Pulmonary artery endothelial cell (primary cell): ENCODE measurements around the gene CDK12. TPM values are rescaled to one million over a fixed set of nuclear protein-coding genes. Genes with fewer than 3 reads are reported as not detected.
"Not testable (repeated sequence)": the region's sequence is repeated elsewhere in the genome, so short reads cannot be mapped to it uniquely, and the experiment has no call there.

Source experiments
- DNase-seq: peaks from one replicate; pipeline ENCODE4 v3.0.0-alpha.2; 2011; ENCODE audit warnings: low read depth, low spot score
- total RNA-seq: library from RNA; depleted of rRNA; stranded (reverse); fragments of >200 nt; gene quantifications from 2 replicates; pipeline ENCODE4 v1.2.3, GENCODE V29; 2014

The CDK12 gene
- 22.2 and 27.5 TPM in 2 replicates for total RNA-seq

- peak; percentile 98 for DNase-seq
Measured at GRCh38 chr17:39461113-39461925, at the start of gene CDK12. Gene CDK12, plus strand, starts transcription at chr17:39461486. Its CDS starts 586 bp downstream, at chr17:39462072.

- DNase-seq, result no peak
Measured at GRCh38 chr17:39416141-39416540, 45.1 kb upstream of the CDK12 start.

- no peak for DNase-seq
Measured at GRCh38 chr17:39429600-39429999, 31.7 kb upstream of the CDK12 start.

GRCh38 chr17:39439868-39440267, 21.4 kb upstream of the CDK12 start:
- DNase-seq, result not testable (repeated sequence)

- DNase-seq, result no peak
Measured at GRCh38 chr17:39443326-39443725, 18.0 kb upstream of the CDK12 start.

- no peak for DNase-seq
Measured at GRCh38 chr17:39447561-39447960, 13.7 kb upstream of the CDK12 start.

- no peak for DNase-seq
Measured at GRCh38 chr17:39450051-39450450, 11.2 kb upstream of the CDK12 start.

GRCh38 chr17:39450847-39451581, 10.3 kb upstream of the CDK12 start, which contains the start of gene MED1:
Gene MED1, minus strand, starts transcription at chr17:39451263. Its CDS starts 201 bp downstream, at chr17:39451062.
- peak; percentile 94 for DNase-seq

- no peak for DNase-seq
Measured at GRCh38 chr17:39455919-39456318, 5.4 kb upstream of the CDK12 start.

- DNase-seq, result no peak
Measured at GRCh38 chr17:39461926-39462569, 762 bp downstream of the CDK12 start.

- DNase-seq, result no peak
Measured at GRCh38 chr17:39462631-39463375, 1.5 kb downstream of the CDK12 start.

GRCh38 chr17:39464639-39465181, 3.4 kb downstream of the CDK12 start:
- not testable (repeated sequence) for DNase-seq

- not testable (repeated sequence) for DNase-seq
Measured at GRCh38 chr17:39468610-39469009, 7.3 kb downstream of the CDK12 start.

GRCh38 chr17:39473310-39473709, 12.0 kb downstream of the CDK12 start:
- no peak for DNase-seq

GRCh38 chr17:39479631-39480030, 18.3 kb downstream of the CDK12 start:
- not testable (repeated sequence) for DNase-seq

- DNase-seq, result no peak
Measured at GRCh38 chr17:39483506-39483905, 22.2 kb downstream of the CDK12 start.

- DNase-seq, result no peak
Measured at GRCh38 chr17:39484178-39484577, 22.9 kb downstream of the CDK12 start.

- no peak for DNase-seq
Measured at GRCh38 chr17:39485555-39485954, 24.3 kb downstream of the CDK12 start.

GRCh38 chr17:39486242-39486641, 25.0 kb downstream of the CDK12 start:
- no peak for DNase-seq

GRCh38 chr17:39487490-39487889, 26.2 kb downstream of the CDK12 start:
- DNase-seq, result not testable (repeated sequence)

GRCh38 chr17:39487946-39488345, 26.7 kb downstream of the CDK12 start:
- DNase-seq, result no peak
